ENCODE results near the gene S100A1. TPM values are rescaled to one million over a fixed set of nuclear protein-coding genes. Genes with fewer than 3 reads are reported as not detected.

S100A1 gene
- total RNA-seq, 1 experiment from 2014 or later: not detected

DNA sequence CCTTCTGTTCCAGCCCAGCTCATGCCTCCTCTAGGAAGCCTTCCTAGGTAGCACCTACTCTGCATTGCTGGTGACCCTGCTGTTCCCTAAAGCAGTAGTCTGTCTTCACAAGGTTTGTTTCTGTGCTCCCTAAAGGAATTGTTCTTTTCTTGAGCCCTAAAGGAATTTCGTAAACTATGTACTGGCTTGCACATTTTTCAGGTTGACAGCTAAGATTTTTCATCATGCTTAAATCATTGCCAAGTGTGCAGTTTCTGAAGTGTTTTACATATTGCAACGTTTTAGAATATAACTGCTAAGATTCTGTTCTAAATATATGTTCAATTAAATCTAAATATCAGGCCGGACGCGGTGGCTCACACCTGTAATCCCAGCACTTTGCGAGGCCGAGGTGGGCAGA is 28.4 kb upstream of the S100A1 start:
- no peak overlapping the region for H2BK120ac ChIP-seq (ENCODE audit: low read depth, low read length, poor library complexity, severe bottlenecking)
- TF ChIP-seq CTCF (conservative IDR thresholded peaks at IDR 0.05): no peak
- no peaks in the 10 kb centered on the region for H3K23me2 ChIP-seq (ENCODE audit: insufficient read length, low read depth, low read length, poor library complexity, severe bottlenecking)
- H3K14ac ChIP-seq (ENCODE audit: insufficient read depth, low read length): peak overlapping the region; percentile 26; the same call in 1 of the 2 replicates
- peaks cover 7% of the 10 kb centered on the region; the same call in 1 of the 2 replicates for H3K4me1 ChIP-seq (ENCODE audit: insufficient read depth, low read length)
- no peak overlapping the region for H3K9ac ChIP-seq (ENCODE audit: extremely low read depth, insufficient read length, low read length)
- H2BK20ac ChIP-seq (ENCODE audit: low read depth, low read length, poor library complexity, severe bottlenecking): no peak overlapping the region
- H2BK15ac ChIP-seq (ENCODE audit: low read depth, low read length): no peak overlapping the region
- no peak overlapping the region for H4K5ac ChIP-seq (ENCODE audit: insufficient read length, low read depth, low read length)
- no peak overlapping the region for H3T11ph ChIP-seq (ENCODE audit: low read length)
- WGBS (ENCODE audit: extremely low coverage, insufficient read length, low lambda C conversion rate): no CpG with 5 or more reads among the region's 7 CpGs
- no peaks in the 10 kb centered on the region for H3K36me3 Mint-ChIP-seq (ENCODE audit: insufficient read depth in 1 of 3, low read depth in 3 of 3)
- H3K27ac ChIP-seq (ENCODE audit: insufficient read length, low read depth, low read length): no peak overlapping the region
- no peaks in the 10 kb centered on the region for H3K9me3 ChIP-seq (ENCODE audit: control insufficient read depth, low read depth, low read length)
- DNase-seq: no peak
- H3K27ac Mint-ChIP-seq: peak overlapping the region in 2 of 3 experiments; percentile 49 to 55; a peak in 5 of 7 replicates
- H4K20me1 ChIP-seq (ENCODE audit: control insufficient read depth, insufficient read depth, insufficient read length): no peaks in the 10 kb centered on the region
- no peaks in the 10 kb centered on the region for H3K27me3 ChIP-seq (ENCODE audit: insufficient read depth, low read length)
- H3K9me3 Mint-ChIP-seq: no peaks in the 10 kb centered on the region
- no peak overlapping the region for H3K56ac ChIP-seq (ENCODE audit: insufficient read length, low read depth, low read length)
- H3K4me1 Mint-ChIP-seq: peaks cover 19% of the 10 kb centered on the region in 2 experiments
- no peak overlapping the region for H3K4me2 ChIP-seq (ENCODE audit: insufficient read depth, insufficient read length, low read length)
- H4K8ac ChIP-seq (replicated peaks; ENCODE audit: insufficient read length, low read depth, low read length): no peak overlapping the region
- no peak overlapping the region for H2AFZ ChIP-seq (ENCODE audit: low read length)
- H3K79me1 ChIP-seq (ENCODE audit: insufficient read depth, low read depth, low read length, poor library complexity, severe bottlenecking): no peaks in the 10 kb centered on the region
- no peak overlapping the region for H2BK12ac ChIP-seq (ENCODE audit: insufficient read length, low read depth, low read length)
- H3K27me3 Mint-ChIP-seq (ENCODE audit: low read depth): no peaks in the 10 kb centered on the region; the same call in none of the 2 replicates
- no peak overlapping the region for H2AK5ac ChIP-seq (ENCODE audit: insufficient read length, low read length)
- no peak overlapping the region for H3K4ac ChIP-seq (ENCODE audit: low read depth, low read length)
- no peak overlapping the region for H2BK5ac ChIP-seq (ENCODE audit: insufficient read length, low read length)
- no peaks in the 10 kb centered on the region for H3K79me2 ChIP-seq (ENCODE audit: insufficient read depth, low read length)
- peak overlapping the region in 1 of 2 experiments; percentile 5; a peak in 1 of 5 replicates for H3K4me3 Mint-ChIP-seq
- no peak overlapping the region for H4K91ac ChIP-seq (ENCODE audit: insufficient read length, low read depth, low read length)
- peak overlapping the region; percentile 46 for H3K18ac ChIP-seq (ENCODE audit: insufficient read length, low read depth, low read length)
- H3K23ac ChIP-seq (ENCODE audit: insufficient read length, low read depth, low read length): no peak overlapping the region

Data from H9 (cell line).